H1 (cell line): Measurements from ENCODE around the gene CAMTA1. TPM values are rescaled to one million over a fixed set of nuclear protein-coding genes. Genes with fewer than 3 reads are reported as not detected.

Experiments used
- RNF2 ChIP-seq: fragments of 200-900, 300-1000 bp; sonication (generic); IDR thresholded peaks from 2 replicates; pipeline ENCODE4 v1.7.1; 2016; ENCODE audit warnings: borderline replicate concordance, low read depth, mild to moderate bottlenecking, antibody characterized with exemption, low read length; ENCODE audit not compliant: poor library complexity, severe bottlenecking; ENCODE audit errors: missing control alignments
- RXRA ChIP-seq: IDR thresholded peaks from 2 replicates; pipeline ENCODE4 v1.6.1; 2011; ENCODE audit warnings: low read depth, mild to moderate bottlenecking, low read length, moderate library complexity; ENCODE audit not compliant: insufficient read depth
- TBP ChIP-seq: IDR thresholded peaks from 2 replicates; pipeline ENCODE4 v1.6.1; 2011; ENCODE audit warnings: low read depth, low read length, improper control_type of control experiment
- polyA plus RNA-seq, 7 experiments: library from polyadenylated mRNA; depleted of rRNA in 3 of 7; stranded (reverse) in 5 of 7; unstranded in 2 of 7; fragments of >200 nt in 5 of 7; fragments of 200-250 nt in 2 of 7; gene quantifications; 1 replicate in 5 of 7; 2 replicates in 1 of 7; 4 replicates in 1 of 7; pipeline versions ENCODE4 v1.2.1 to v1.2.3, GENCODE V29; 2011 to 2013; ENCODE audit warnings: missing spikeins in 2 of 7, mixed read lengths in 2 of 7
- total RNA-seq: library from RNA; stranded (reverse); fragmentation: NEBNext Ultra II Directional; extraction: Animal tissue kit (Norgen Biotek cat#: 25700); gene quantifications from 2 replicates; pipeline ENCODE4 v1.2.1, GENCODE V29; 2021

CAMTA1 gene
- total and polyA plus RNA-seq, 2 of the 8 experiments (the other 6 are each of a cell fraction or from before 2014, with no cell fraction given): 65.0 to 119 TPM

GRCh38 chr1:7654725-7655124 lies 869.5 kb downstream of the CAMTA1 start (continued):
- TF ChIP-seq TBP (no peak), RXRA (no peak), RNF2 (no peak)
- TF ChIP-seq, all 59 proteins: peak for 0
